Spleen (tissue), 11 donors: ENCODE results near the gene TMEM88. TPM values are rescaled to one million over a fixed set of nuclear protein-coding genes. Genes with fewer than 3 reads are reported as not detected.

Experiments
- DNase-seq: peaks from one replicate; pipeline ENCODE4 v3.0.0-alpha.2; 2020
- H3K27ac ChIP-seq, 8 donors: fragments of 200-600 bp; sonication (generic) in 7 of 8; 1 replicate in 4 of 8; 2 replicates in 4 of 8; pipeline versions ENCODE4 v1.5.0 to v1.8.0; 2016 to 2021; ENCODE audit warnings: inconsistent platforms in 4 of 8, mild to moderate bottlenecking in 4 of 8, moderate library complexity in 1 of 8
- H3K27me3 ChIP-seq, 7 donors: fragments of 200-600 bp; sonication (generic) in 6 of 7; replicated peaks in 1 of 7; 1 replicate in 4 of 7; 2 replicates in 3 of 7; pipeline versions ENCODE4 v1.5.0 to v1.8.0; 2016 to 2021; ENCODE audit warnings: inconsistent platforms in 3 of 7, mild to moderate bottlenecking in 1 of 7
- H3K36me3 ChIP-seq, 6 donors: fragments of 200-600 bp; sonication (generic) in 5 of 6; 1 replicate in 4 of 6; 2 replicates in 2 of 6; pipeline versions ENCODE4 v1.5.0 to v1.8.0; 2016 to 2021; ENCODE audit warnings: inconsistent platforms in 2 of 6
- H3K4me1 ChIP-seq, 6 donors: fragments of 200-600 bp; sonication (generic) in 5 of 6; 1 replicate in 3 of 6; 2 replicates in 3 of 6; pipeline versions ENCODE4 v1.5.0 to v1.8.0; 2016 to 2021; ENCODE audit warnings: inconsistent platforms in 3 of 6
- H3K4me3 ChIP-seq, 8 donors: fragments of 200-600 bp; sonication (generic) in 7 of 8; 1 replicate in 4 of 8; 2 replicates in 4 of 8; pipeline versions ENCODE4 v1.5.0 to v1.8.0; 2016 to 2021; ENCODE audit warnings: inconsistent platforms in 4 of 8, mild to moderate bottlenecking in 4 of 8, moderate library complexity in 2 of 8
- H3K9me3 ChIP-seq, 8 donors: fragments of 200-600 bp; sonication (generic) in 7 of 8; 1 replicate in 4 of 8; 2 replicates in 4 of 8; pipeline versions ENCODE4 v1.5.0 to v1.8.0; 2016 to 2021; ENCODE audit warnings: inconsistent platforms in 4 of 8
- POLR2A ChIP-seq, 3 donors: fragments of 450-650 bp; IDR thresholded peaks; one replicate each; pipeline ENCODE4 v1.5.1; 2017; ENCODE audit warnings: antibody characterized with exemption in 3 of 3, mild to moderate bottlenecking in 1 of 3
- POLR2AphosphoS5 ChIP-seq, 3 donors: sonication (generic); formaldehyde crosslinking; IDR thresholded peaks; one replicate each; pipeline ENCODE4 v1.5.1; 2017; ENCODE audit warnings: antibody characterized with exemption in 3 of 3
- WGBS, 5 donors: extraction: QIAGEN DNeasy Blood & Tissue Kit in 3 of 5; methylation state at CpG; one replicate each; pipeline versions ENCODE4 v1.1.5 to v1.1.7; 2013 to 2018; 5-methylcytosine and 5-hydroxymethylcytosine counted together
- intact Hi-C: fragments of 100-400 bp; cut with DNase I; formaldehyde crosslinking; loops from one replicate; pipeline ENCODE4 v1.15.0; 2023; ENCODE audit warnings: low total_unique reads
- polyA plus RNA-seq, 3 donors: library from polyadenylated mRNA; stranded (reverse); fragments of 200-250 nt; gene quantifications; one replicate each; pipeline ENCODE4 v1.2.1, GENCODE V29; 2013
- total RNA-seq, 7 donors: library from RNA; depleted of rRNA in 3 of 7; stranded (reverse); fragments of >200 nt in 3 of 7; fragmentation: NEBNext Ultra II Directional in 4 of 7; extraction: Animal tissue kit (Norgen Biotek cat#: 25700) in 4 of 7; gene quantifications; one replicate each; pipeline versions ENCODE4 v1.1.0 to v1.2.1, GENCODE V29; 2016 to 2021
- TF ChIP-seq, protein P1 (sequence below), 11 experiments: fragments of 200-600 bp in 7 of 11; fragments of 450-650 bp in 4 of 11; sonication (generic) in 4 of 11; IDR thresholded peaks in 8 of 11; conservative IDR thresholded peaks in 3 of 11; 1 replicate in 7 of 11; 2 replicates in 4 of 11; pipeline versions ENCODE4 v1.4.0 to v1.8.0; 2016 to 2021; ENCODE audit warnings: antibody characterized with exemption in 11 of 11, inconsistent platforms in 4 of 11, mild to moderate bottlenecking in 1 of 11
- donor health status: healthy with polysubstance abuse.
- donor health status: DM: no; HTN: no; CAD: no; lungs with moderate emphysema.
- donor health status: DM: no; HTN: no; CAD: no.
- donor health status: Bipolar disorder and iron deficiency.
- donor health status: healthy.
- donor health status: DM: no; HTN: no; CAD: no.
- donor health status: DM: yes; HTN: yes; CAD: no.

TMEM88 gene
- total and polyA plus RNA-seq, 10 donors: 5.2 to 31.8 (median 14.5) TPM

DNA sequence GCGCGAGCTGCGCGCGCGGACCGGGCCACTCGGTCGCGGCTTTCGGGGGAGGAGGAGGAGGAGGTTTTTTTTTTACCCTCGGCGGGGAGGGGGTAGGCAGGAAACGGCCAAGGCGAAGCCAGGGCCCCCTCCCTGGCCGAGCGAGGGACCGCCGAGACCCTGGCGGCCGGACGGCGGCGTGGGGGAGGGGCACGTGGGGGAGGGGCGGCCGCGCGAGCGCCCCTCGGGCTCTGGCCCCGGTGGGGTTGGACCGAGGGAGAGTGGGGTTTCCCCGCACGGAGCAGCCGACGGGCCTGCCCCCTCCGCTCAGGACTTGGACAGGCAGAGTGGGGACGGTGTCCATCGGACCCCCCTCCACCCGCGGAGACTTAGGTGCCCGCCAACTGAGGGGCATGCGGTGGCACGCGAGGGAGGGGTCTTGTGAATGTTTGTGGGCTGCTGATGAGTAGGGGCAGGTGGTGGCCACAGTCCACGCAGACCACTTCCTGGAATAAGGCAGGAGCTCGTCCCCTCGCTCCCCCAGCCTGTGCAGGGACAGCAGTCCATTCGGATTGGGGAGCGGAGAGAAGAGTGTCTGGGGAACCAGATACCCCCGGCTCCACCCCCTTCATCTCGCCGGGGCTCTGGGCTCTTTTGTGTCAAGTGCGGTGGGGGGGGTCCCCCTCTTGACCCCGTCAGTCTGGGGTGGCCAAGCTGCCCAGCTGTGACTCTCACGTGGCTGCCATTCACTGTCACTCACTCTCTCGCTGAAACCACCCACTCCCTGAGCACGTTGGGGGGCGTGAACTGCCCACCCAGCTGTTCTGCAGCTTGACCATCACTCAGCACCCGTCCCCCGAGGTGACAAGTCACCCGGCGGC, 30.7 kb downstream of the TMEM88 start:
- peak; percentile 88 for DNase-seq
- H3K4me1 ChIP-seq: peaks cover 31 to 91% (median 81%) of the 10 kb centered on the region in 6 donors
- 0 to 1% (median 1%) methylated on average over 40 to 64 of the region's 64 CpGs for whole genome bisulfite sequencing, 5 donors
- no peaks in the 10 kb centered on the region for H3K9me3 ChIP-seq
- intact Hi-C loops: no loop called here
- H3K36me3 ChIP-seq: peaks cover 0 to 31% (median 14%) of the 10 kb centered on the region in 6 donors
- peak overlapping the region; percentile 81 to 97 (median 94) for H3K27ac ChIP-seq
- TF ChIP-seq, protein P1, sequence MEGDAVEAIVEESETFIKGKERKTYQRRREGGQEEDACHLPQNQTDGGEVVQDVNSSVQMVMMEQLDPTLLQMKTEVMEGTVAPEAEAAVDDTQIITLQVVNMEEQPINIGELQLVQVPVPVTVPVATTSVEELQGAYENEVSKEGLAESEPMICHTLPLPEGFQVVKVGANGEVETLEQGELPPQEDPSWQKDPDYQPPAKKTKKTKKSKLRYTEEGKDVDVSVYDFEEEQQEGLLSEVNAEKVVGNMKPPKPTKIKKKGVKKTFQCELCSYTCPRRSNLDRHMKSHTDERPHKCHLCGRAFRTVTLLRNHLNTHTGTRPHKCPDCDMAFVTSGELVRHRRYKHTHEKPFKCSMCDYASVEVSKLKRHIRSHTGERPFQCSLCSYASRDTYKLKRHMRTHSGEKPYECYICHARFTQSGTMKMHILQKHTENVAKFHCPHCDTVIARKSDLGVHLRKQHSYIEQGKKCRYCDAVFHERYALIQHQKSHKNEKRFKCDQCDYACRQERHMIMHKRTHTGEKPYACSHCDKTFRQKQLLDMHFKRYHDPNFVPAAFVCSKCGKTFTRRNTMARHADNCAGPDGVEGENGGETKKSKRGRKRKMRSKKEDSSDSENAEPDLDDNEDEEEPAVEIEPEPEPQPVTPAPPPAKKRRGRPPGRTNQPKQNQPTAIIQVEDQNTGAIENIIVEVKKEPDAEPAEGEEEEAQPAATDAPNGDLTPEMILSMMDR (IDR thresholded peaks at IDR 0.05 in 8 of 11, conservative IDR thresholded peaks at IDR 0.05 in 3 of 11): peak in 1 of 11 experiments; percentile 12
- peak; percentile 7 to 67 (median 54) for TF ChIP-seq POLR2AphosphoS5 (IDR thresholded peaks at IDR 0.05)
- no peak for TF ChIP-seq POLR2A (IDR thresholded peaks at IDR 0.05)
- peak overlapping the region; percentile 65 to 93 (median 78) for H3K4me3 ChIP-seq
- no peaks in the 10 kb centered on the region for H3K27me3 ChIP-seq

DNA sequence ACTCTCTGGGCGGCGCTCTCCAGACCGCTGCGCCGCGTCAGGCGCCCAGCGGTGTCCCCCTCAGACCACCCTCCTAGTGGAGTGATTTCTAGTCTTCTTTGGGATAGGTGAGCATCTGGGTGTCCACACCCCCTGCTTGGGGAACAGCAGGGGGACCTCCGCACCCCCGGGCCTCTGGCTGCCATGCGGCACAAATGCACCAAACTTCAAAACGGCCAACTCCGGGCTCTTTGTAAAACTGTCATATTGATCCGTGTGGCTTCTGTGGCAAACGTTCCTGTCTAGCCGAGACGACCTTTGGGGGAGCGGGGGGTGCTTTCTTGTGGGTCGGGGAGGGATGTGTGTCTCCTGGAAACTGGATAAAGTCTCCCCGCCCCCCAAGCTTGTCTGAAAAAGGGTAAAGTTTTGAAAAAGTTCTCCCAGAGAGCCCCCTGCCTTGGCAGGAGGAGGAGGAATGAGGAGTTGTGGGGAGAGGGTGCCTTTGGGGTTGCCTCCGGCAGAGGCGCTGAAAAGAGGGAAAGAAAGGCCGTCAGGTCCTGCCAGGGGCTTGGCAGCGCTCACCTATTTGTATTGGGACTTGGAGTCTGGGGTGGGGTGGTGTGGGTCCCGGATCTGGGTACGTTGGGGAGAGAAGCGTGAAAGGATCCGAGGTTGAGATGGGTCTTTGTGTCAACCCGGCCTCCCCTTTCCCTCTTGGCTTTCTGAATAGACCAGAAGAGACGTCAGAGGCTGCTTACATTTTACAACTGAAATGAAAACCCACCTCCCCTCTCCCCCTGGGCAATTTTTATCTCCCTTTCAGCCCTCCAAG, 31.6 kb downstream of the TMEM88 start:
- H3K4me1 ChIP-seq: peaks cover 31 to 86% (median 72%) of the 10 kb centered on the region in 6 donors
- no peaks in the 10 kb centered on the region for H3K27me3 ChIP-seq
- H3K27ac ChIP-seq: peak overlapping the region; percentile 81 to 97 (median 94)
- DNase-seq: no peak
- H3K36me3 ChIP-seq: peaks cover 0 to 31% (median 17%) of the 10 kb centered on the region in 6 donors
- no peaks in the 10 kb centered on the region for H3K9me3 ChIP-seq
- WGBS, 5 donors: 2 to 4% (median 3%) methylated on average over 24 to 30 of the region's 30 CpGs
- intact Hi-C loops: no loop called here
- peak overlapping the region; percentile 65 to 93 (median 78) for H3K4me3 ChIP-seq
- TF ChIP-seq POLR2A (IDR thresholded peaks at IDR 0.05) (no peak), POLR2AphosphoS5 (IDR thresholded peaks at IDR 0.05) (no peak)
- TF ChIP-seq, protein P1 (IDR thresholded peaks at IDR 0.05 in 8 of 11, conservative IDR thresholded peaks at IDR 0.05 in 3 of 11): no peak

DNA sequence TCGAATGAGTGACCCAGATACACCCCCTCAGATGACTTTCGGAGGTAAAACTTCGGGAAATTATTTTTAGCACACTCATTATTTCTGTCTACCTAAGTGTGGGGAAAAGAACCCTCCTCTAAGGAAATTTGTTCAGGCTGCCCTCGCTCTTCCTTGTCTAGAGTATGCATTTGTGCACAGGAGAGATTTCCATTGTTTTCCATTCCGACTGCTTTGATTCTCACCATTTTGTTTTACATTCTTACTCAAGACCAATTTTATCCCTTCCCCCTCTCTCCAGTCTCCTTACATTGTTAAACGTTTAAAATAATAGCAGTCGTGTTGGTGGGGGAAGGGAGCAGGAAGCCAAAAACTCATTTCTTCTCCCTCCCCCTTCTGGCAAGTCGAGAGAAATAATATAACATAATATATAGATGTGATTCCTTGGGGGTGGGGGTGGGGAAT, 32.2 kb downstream of the TMEM88 start:
- peaks cover 31 to 80% (median 66%) of the 10 kb centered on the region in 6 donors for H3K4me1 ChIP-seq
- H3K27ac ChIP-seq: peak overlapping the region; percentile 81 to 97 (median 94)
- intact Hi-C loops: no loop called here
- no peaks in the 10 kb centered on the region for H3K27me3 ChIP-seq
- peaks cover 0 to 31% (median 20%) of the 10 kb centered on the region in 6 donors for H3K36me3 ChIP-seq
- peak overlapping the region; percentile 65 to 93 (median 78) for H3K4me3 ChIP-seq
- no peak for DNase-seq
- no peaks in the 10 kb centered on the region for H3K9me3 ChIP-seq
- WGBS, 5 donors: 2 to 3% (median 2%) methylated on average over 8 of the region's 8 CpGs
- TF ChIP-seq, protein P1 (IDR thresholded peaks at IDR 0.05 in 8 of 11, conservative IDR thresholded peaks at IDR 0.05 in 3 of 11): peak in 1 of 11 experiments; percentile 30
- no peak for TF ChIP-seq POLR2AphosphoS5 (IDR thresholded peaks at IDR 0.05)
